Small intestine (tissue), 7 donors: ENCODE measurements around the gene RAB24. TPM values are rescaled to one million over a fixed set of nuclear protein-coding genes. Genes with fewer than 3 reads are reported as not detected.
A peak's percentile ranks its signal among the peaks of the same experiment; 100 is the strongest.

Source experiments
- DNase-seq, 2 donors: peaks; one replicate each; pipeline versions ENCODE4 v3.0.0 to v3.0.0-alpha.2; 2013
- FAIRE-seq: peaks from 2 replicates; lab custom pipeline; 2012; peaks lifted over from hg19 to GRCh38; lab: Jason Lieb, UNC
- H3K27ac ChIP-seq, 3 donors: one replicate each; pipeline ENCODE4 v1.5.1; 2013; ENCODE audit warnings: low read length in 2 of 3, mild to moderate bottlenecking in 2 of 3, control low read depth in 1 of 3, inconsistent platforms in 1 of 3, low read depth in 1 of 3, moderate library complexity in 1 of 3
- H3K27me3 ChIP-seq, 3 donors: one replicate each; pipeline ENCODE4 v1.6.1; 2013; ENCODE audit warnings: low read length in 3 of 3, inconsistent platforms in 1 of 3; ENCODE audit not compliant: control insufficient read depth in 3 of 3, insufficient read depth in 3 of 3
- H3K36me3 ChIP-seq, 3 donors: one replicate each; pipeline ENCODE4 v1.6.1; 2013; ENCODE audit warnings: low read length in 3 of 3, inconsistent platforms in 1 of 3, low read depth in 1 of 3, mild to moderate bottlenecking in 1 of 3, moderate library complexity in 1 of 3; ENCODE audit not compliant: control insufficient read depth in 3 of 3, insufficient read depth in 2 of 3
- H3K4me1 ChIP-seq, 3 donors: one replicate each; pipeline ENCODE4 v1.6.1; 2013; ENCODE audit warnings: low read length in 2 of 3, inconsistent platforms in 1 of 3, low read depth in 1 of 3, mild to moderate bottlenecking in 1 of 3, moderate library complexity in 1 of 3; ENCODE audit not compliant: control insufficient read depth in 3 of 3, insufficient read depth in 2 of 3
- H3K4me3 ChIP-seq, 3 donors: one replicate each; pipeline ENCODE4 v1.5.1; 2013; ENCODE audit warnings: low read length in 3 of 3, control low read depth in 1 of 3, inconsistent platforms in 1 of 3, low read depth in 1 of 3, mild to moderate bottlenecking in 1 of 3, moderate library complexity in 1 of 3
- H3K9me3 ChIP-seq, 2 donors: one replicate each; pipeline ENCODE4 v1.6.1; 2013; ENCODE audit warnings: low read depth in 1 of 2, low read length in 1 of 2; ENCODE audit not compliant: control insufficient read depth in 2 of 2, insufficient read depth in 1 of 2
- WGBS, 3 donors: extraction: QIAGEN DNeasy Blood & Tissue Kit; methylation state at CpG; one replicate each; pipeline ENCODE4 v1.1.7; 2013; 5-methylcytosine and 5-hydroxymethylcytosine counted together
- polyA plus RNA-seq, 4 donors: library from polyadenylated mRNA; stranded (reverse) in 3 of 4; unstranded in 1 of 4; fragments of 200-250 nt in 3 of 4; fragments of 120-200 nt in 1 of 4; gene quantifications; one replicate each; pipeline versions ENCODE4 v1.2.1 to v1.2.3, GENCODE V29; 2013
- donor health status: healthy with polysubstance abuse.
- donor health status: control.
- donor health status: control.
- donor health status: Bipolar disorder and iron deficiency.
- donor health status: healthy.

The RAB24 gene
- polyA plus RNA-seq, 4 donors = 48.1 to 80.1 (median 73.0) TPM

DNA sequence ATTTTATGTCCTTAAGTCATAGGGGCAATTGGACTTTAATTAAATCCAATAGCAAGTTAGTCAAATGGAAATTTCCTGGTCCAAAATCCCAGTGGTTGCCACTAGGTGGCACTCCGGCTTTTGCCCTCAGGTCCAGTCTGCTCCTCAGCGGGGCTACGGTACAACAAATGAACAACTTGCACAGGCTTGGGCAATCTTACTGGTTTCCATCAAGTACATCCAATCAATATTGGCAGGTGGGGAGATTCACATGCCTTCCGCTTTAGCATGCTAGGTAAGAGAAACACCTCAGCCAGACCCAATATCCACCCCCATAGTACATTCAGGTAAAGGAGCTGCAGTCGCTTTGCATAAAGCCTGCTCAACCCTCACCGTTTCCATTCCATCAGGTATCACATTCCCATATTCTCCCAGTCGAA is 14.4 kb upstream of the RAB24 start:
- 15 to 31% (median 31%) methylated on average over 7 of the region's 7 CpGs for WGBS, 3 donors
- Histone ChIP-seq H3K4me3 (no peak overlapping the region), H3K4me1 (peaks cover 0 to 3% (median 0%) of the 10 kb centered on the region in 3 donors), H3K27ac (peak overlapping the region in 1 of 3 donors; percentile 21), H3K27me3 (no peaks in the 10 kb centered on the region), H3K9me3 (no peaks in the 10 kb centered on the region), H3K36me3 (peaks cover 0 to 31% (median 0%) of the 10 kb centered on the region in 3 donors)
- no peak for FAIRE-seq
- DNase-seq = peak; percentile 86 to 89

DNA sequence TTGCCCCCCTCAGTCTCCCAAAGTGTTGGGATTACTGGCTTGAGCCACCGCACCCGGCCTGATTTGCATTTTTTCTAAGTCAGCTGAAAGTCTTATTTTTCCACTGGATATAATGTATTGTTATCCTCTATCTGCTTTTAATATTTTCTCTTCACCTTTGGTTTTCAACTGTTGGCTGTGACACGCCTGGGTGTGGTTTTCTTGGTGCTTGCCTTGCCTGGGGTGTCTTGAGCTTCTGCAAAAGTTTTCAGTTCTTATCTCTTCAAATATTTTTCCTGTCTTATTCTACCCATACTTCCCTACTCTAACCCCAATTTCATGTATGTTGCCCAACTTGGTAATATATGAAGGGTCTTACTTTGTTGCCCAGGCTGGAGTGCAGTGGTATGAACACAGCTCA is 12.5 kb upstream of the RAB24 start:
- FAIRE-seq = no peak
- no peak for DNase-seq
- Histone ChIP-seq H3K36me3 (peaks cover 0 to 33% (median 0%) of the 10 kb centered on the region in 3 donors), H3K9me3 (no peaks in the 10 kb centered on the region), H3K4me1 (peaks cover under 1 to 16% (median 3%) of the 10 kb centered on the region in 3 donors), H3K4me3 (no peak overlapping the region), H3K27ac (no peak overlapping the region), H3K27me3 (no peaks in the 10 kb centered on the region)
- WGBS, 3 donors = 73 to 95% (median 86%) methylated on average over 3 of the region's 3 CpGs

DNA sequence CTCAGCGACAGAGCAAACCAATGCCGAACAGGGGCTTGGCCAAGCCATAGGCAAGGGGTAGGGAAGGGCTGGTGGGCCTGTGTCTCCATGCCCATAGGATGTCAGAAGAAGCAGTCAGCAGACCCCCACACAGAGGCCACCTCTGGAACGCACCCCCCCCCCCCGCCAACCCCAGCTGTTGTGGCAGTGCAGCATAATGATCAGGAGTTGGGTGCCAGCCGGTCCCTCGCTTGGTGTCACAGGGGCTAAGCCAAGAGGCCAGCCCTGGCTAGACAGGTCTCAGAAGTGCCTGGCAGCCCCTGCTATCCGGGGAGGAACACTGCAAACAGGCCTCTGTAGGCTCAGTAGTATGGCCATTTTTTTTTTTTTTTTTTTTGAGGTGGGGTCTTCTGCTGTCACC is 11.9 kb upstream of the RAB24 start:
- Histone ChIP-seq H3K27ac (no peak overlapping the region), H3K27me3 (no peaks in the 10 kb centered on the region), H3K36me3 (peaks cover 0 to 33% (median 0%) of the 10 kb centered on the region in 3 donors), H3K4me1 (peaks cover 3 to 22% (median 3%) of the 10 kb centered on the region in 3 donors), H3K9me3 (no peaks in the 10 kb centered on the region), H3K4me3 (no peak overlapping the region)
- DNase-seq = no peak
- no peak for FAIRE-seq
- 90 to 97% (median 93%) methylated on average over 7 of the region's 7 CpGs for WGBS, 3 donors

DNA sequence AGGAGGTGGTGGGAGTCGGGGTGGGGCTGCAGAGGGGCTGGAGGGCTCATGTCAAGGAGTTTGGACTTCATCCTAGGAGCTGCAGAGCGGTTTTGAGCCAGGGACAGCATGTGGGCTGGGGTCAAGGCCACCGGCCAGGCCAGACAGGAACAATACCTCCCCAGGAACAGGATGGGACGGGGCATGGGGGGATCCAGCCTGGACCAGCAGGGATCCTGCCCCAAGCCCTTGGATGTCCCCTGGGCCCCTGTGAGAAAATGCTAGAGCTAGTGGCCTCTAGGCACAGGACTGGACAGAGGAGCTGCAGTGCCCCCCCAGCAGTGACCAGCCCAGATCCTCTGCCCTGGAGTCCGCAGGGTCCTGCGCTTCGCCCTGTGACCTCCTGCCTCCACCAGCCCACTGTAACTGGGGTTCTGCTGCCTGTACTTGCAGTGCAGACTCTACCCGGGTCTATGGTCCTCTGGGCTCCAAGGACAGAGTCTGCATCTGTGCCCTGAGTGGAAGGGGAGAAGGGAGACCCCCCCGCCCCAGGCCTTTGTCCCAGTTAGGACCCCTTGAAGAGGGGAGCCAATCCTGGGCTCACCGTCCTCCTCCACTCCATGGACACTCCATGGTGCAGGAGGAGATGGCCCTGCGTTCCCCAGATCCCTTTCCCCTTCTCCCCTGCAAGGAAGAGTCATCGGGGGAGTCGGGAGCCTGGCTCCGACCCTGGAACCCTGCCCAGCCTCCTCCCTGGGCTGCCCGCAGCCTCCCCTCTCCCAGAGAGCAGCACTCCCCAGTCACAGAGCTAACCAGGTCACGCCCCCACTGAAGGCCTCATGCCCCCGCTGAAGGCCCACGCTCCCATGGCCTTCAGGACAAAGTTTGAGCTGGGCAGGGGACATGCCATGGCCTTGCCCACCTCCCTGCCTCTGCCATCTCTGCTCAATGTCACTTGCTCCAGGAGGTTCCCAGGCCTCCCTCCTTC is 11.1 kb upstream of the RAB24 start:
- FAIRE-seq = no peak

DNA sequence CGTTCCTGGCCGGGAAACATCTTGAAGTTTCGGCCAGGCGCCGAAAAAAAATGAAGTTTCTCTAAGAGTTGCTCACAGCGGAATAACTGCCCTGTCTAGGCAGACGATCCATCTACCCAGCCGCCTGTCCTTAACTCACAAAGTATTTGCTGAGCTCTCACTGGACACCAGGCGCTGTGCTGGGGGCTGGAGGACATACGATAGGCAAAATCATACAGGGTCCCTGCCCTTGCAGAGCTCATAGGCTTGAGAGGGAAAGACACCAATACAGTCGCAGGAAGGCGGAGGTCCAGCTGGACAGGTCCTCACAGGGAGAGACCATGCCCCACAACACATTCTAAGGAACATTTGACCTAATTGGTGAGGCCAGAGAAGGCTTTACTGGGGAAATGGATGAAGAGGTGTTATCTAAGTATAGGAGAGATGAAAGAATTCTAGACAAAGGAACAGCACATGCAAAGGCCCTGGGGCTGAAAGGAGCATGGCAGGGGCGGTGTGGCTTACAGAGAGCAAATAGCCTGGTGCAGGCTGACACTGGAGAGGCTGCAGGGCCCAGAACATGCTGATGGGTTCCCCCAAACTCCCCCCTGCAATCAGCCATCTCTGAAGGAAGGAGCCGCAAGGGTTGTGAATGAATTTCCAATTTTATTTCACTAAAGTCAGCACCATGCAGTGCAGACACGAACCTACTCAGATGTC is 10.2 kb upstream of the RAB24 start:
- Histone ChIP-seq H3K4me1 (peaks cover 3 to 28% (median 3%) of the 10 kb centered on the region in 3 donors), H3K9me3 (no peaks in the 10 kb centered on the region), H3K4me3 (no peak overlapping the region), H3K27me3 (no peaks in the 10 kb centered on the region), H3K36me3 (peaks cover 0 to 41% (median 0%) of the 10 kb centered on the region in 3 donors), H3K27ac (no peak overlapping the region)
- no peak for FAIRE-seq
- DNase-seq = no peak
- WGBS, 3 donors = 90 to 91% (median 91%) methylated on average over 15 of the region's 15 CpGs

More for the DNA sequence above, 11.1 kb upstream of the RAB24 start:
- Histone ChIP-seq H3K4me1 (peaks cover 3 to 28% (median 3%) of the 10 kb centered on the region in 3 donors), H3K4me3 (no peak overlapping the region), H3K9me3 (no peaks in the 10 kb centered on the region), H3K36me3 (peaks cover 0 to 32% (median 0%) of the 10 kb centered on the region in 3 donors), H3K27me3 (no peaks in the 10 kb centered on the region), H3K27ac (no peak overlapping the region)
- WGBS, 3 donors = 88 to 92% (median 91%) methylated on average over 14 to 18 of the region's 18 CpGs
- DNase-seq = no peak

DNA sequence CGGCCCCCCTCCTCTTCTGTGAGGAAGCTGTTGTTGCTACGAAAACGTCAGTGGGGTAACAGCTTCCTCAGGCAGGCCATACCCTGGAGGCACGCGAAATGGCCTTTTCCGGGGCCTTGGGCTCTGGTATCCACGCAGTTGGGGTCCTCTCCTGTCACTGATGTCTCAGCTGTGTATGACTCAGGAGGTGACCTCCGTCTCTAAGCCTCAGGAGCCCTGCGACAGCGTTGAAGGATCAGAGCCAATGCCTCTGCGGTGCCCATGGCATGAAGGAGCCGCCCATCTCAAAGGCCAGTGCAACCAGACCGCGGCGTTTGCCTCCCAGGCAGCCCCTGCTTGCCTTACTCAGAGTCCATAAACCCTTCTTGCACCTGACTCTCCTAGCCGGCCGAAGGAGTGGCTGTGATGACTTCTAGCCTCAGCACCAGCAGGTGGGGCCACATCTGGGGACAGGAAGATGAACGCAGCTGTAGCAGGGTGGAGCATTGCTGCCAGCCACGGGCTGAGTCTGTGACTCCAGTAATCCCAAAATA is 9.2 kb upstream of the RAB24 start:
- Histone ChIP-seq H3K9me3 (no peaks in the 10 kb centered on the region), H3K36me3 (peaks cover 0 to 50% (median 0%) of the 10 kb centered on the region in 3 donors), H3K27me3 (no peaks in the 10 kb centered on the region), H3K4me1 (peaks cover 3 to 28% (median 3%) of the 10 kb centered on the region in 3 donors), H3K4me3 (peak overlapping the region in 2 of 3 donors; percentile 12 to 33), H3K27ac (peak overlapping the region in 2 of 3 donors; percentile 6 to 83)
- no peak for FAIRE-seq
- 2 to 6% (median 2%) methylated on average over 19 of the region's 19 CpGs for WGBS, 3 donors
- DNase-seq = peak; percentile 82 to 84

DNA sequence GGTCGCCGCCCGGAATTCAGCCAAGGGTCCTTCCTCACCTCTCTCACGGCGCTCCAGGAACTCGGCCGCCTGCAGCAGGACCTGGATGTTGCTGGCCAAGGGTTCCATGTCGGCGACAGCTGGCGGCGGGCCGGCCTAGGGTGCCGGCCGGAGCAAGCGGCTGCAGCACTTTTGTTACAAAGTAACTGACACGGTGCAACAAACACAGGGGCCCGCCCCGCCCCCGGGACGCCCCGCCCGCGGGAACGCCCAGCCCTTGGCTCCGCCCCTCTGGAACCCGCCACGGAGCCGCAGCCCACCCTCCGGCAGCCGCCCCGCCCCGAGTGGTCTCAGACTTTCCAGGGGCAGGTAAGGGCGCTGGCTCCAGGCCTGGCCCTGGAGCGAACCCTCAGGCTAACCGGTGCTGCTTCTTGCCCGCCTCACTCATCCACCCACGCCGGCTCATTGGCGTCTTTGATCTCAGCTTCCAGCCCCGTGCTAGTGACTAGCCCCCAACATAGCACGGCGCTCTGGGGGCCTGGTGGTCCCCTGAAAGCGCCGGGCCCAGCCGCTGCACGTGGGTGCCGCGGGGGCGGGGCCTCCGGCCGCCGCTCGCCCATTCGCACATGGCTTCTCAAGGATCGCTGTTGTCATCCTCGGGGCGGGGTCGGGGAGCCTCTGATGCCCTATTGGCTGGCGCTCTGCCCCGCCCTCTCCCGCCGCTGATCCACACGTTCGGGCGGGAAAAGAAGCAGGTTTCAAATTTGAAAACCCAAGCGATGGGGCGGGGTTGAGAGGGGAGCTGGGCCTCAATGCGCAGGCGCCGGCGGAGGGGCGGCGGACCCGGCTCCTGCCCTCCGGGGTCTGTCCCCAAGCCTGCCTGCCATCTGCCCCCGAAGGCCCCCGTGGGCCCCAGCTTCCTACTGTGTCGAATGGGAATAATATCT is 8.5 kb upstream of the RAB24 start, which contains the start of gene MXD3:
TSS of gene MXD3 (minus strand) at position 176 of the 926 bp plus-strand sequence. CDS start at position 108, 68 bp downstream.
- H3K4me1 ChIP-seq = peaks cover 3 to 28% (median 3%) of the 10 kb centered on the region in 3 donors
- DNase-seq (peak; percentile 95 to 96), FAIRE-seq (no peak)
- no peaks in the 10 kb centered on the region for H3K9me3 ChIP-seq
- peak within 1 kb of the TSS; percentile 50 to 57 (median 51) for H3K4me3 ChIP-seq
- H3K27ac ChIP-seq = peak within 1 kb of the TSS in 2 of 3 donors; percentile 80 to 83
- peaks cover 0 to 52% (median 3%) of the 10 kb centered on the region in 3 donors for H3K36me3 ChIP-seq
- 0 to 1% (median 0%) methylated on average over 74 to 78 of the region's 78 CpGs for WGBS, 3 donors
- no peaks in the 10 kb centered on the region for H3K27me3 ChIP-seq
